Measurements from ENCODE around the gene NAPEPLD.
"Not testable (repeated sequence)": the region's sequence is repeated elsewhere in the genome, so short reads cannot be mapped to it uniquely, and the experiment has no call there.

The NAPEPLD gene

GRCh38 chr7:103106005-103106702 lies 42.7 kb downstream of the NAPEPLD start:
- DNase-seq = peak; percentile 49

- no peak for DNase-seq
Observed at GRCh38 chr7:103101543-103101942, 47.4 kb downstream of the NAPEPLD start.

GRCh38 chr7:103100348-103100747 lies 48.6 kb downstream of the NAPEPLD start:
- no peak for DNase-seq

GRCh38 chr7:103097041-103097440 lies 51.9 kb downstream of the NAPEPLD start:
- no peak for DNase-seq

- DNase-seq = not testable (repeated sequence)
Observed at GRCh38 chr7:103095558-103095957, 53.3 kb downstream of the NAPEPLD start.

- DNase-seq = no peak
Observed at GRCh38 chr7:103094102-103094501, 54.8 kb downstream of the NAPEPLD start.

- no peak for DNase-seq
Observed at GRCh38 chr7:103093429-103093828, 55.5 kb downstream of the NAPEPLD start.

GRCh38 chr7:103092321-103092720 lies 56.6 kb downstream of the NAPEPLD start:
- not testable (repeated sequence) for DNase-seq

- DNase-seq = no peak
Observed at GRCh38 chr7:103083210-103083609, 65.7 kb downstream of the NAPEPLD start.

- no peak for DNase-seq
Observed at GRCh38 chr7:103082497-103082896, 66.4 kb downstream of the NAPEPLD start.

GRCh38 chr7:103080923-103081322 lies 68.0 kb downstream of the NAPEPLD start:
- DNase-seq = no peak

- DNase-seq = no peak
Observed at GRCh38 chr7:103079836-103080235, 69.1 kb downstream of the NAPEPLD start.

- DNase-seq = not testable (repeated sequence)
Observed at GRCh38 chr7:103078226-103078625, 70.7 kb downstream of the NAPEPLD start.

GRCh38 chr7:103077318-103077717 lies 71.6 kb downstream of the NAPEPLD start:
- no peak for DNase-seq

GRCh38 chr7:103076764-103077163 lies 72.1 kb downstream of the NAPEPLD start:
- DNase-seq = no peak

- peak; percentile 55 for DNase-seq
Observed at GRCh38 chr7:103075337-103075918, 73.5 kb downstream of the NAPEPLD start.

GRCh38 chr7:103074519-103075336 lies 74.2 kb downstream of the NAPEPLD start, which contains the start of the genes ARMC10 and FBXL13:
Gene ARMC10 (plus strand): TSS chr7:103075140. CDS start chr7:103075273, 133 bp downstream.
Gene FBXL13 (minus strand): TSS chr7:103074796.
- DNase-seq = peak; percentile 89

- no peak for DNase-seq
Observed at GRCh38 chr7:103073989-103074518, 74.8 kb downstream of the NAPEPLD start.

GRCh38 chr7:103071000-103071399 lies 77.9 kb downstream of the NAPEPLD start:
- no peak for DNase-seq

- no peak for DNase-seq
Observed at GRCh38 chr7:103068414-103069403, 80.2 kb downstream of the NAPEPLD start.

- DNase-seq = peak; percentile 18
Observed at GRCh38 chr7:103065667-103066066, 83.2 kb downstream of the NAPEPLD start.

GRCh38 chr7:103063895-103064294 lies 85.0 kb downstream of the NAPEPLD start:
- no peak for DNase-seq
